SK-N-SH (cell line): Measurements from ENCODE around the gene STIM2. TPM values are rescaled to one million over a fixed set of nuclear protein-coding genes. Genes with fewer than 3 reads are reported as not detected.

Experiments used
- CTCF ChIA-PET: fragments of 300-600, 350-600 bp; formaldehyde crosslinking; extraction: SDS; loops from one replicate; lab custom pipeline; 2021; lab: Yijun Ruan, JAX
- POLR2A ChIA-PET: fragments of 350-600 bp; sonication (Branson Sonifier 250); formaldehyde crosslinking; extraction: SDS; loops from one replicate; lab custom pipeline; 2020; ENCODE audit warnings: antibody characterized with exemption, inconsistent platforms; lab: Yijun Ruan, JAX
- DNase-seq: peaks from one replicate; pipeline ENCODE4 v3.0.0; 2012
- H2AFZ ChIP-seq: fragments of 200-600 bp; sonication (generic); 2 replicates; pipeline ENCODE4 v1.8.1; 2016; ENCODE audit warnings: antibody characterized with exemption, mild to moderate bottlenecking, low read depth
- H3F3A ChIP-seq: fragments of 200-600 bp; sonication (generic); replicated peaks from 2 replicates; pipeline ENCODE3; 2016; ENCODE audit warnings: antibody characterized with exemption, mild to moderate bottlenecking; ENCODE audit not compliant: insufficient read depth
- H3K27ac ChIP-seq, 2 experiments: fragments of 200-500 bp in 1 of 2; fragments of 200-600 bp in 1 of 2; sonication (Bioruptor generic) in 1 of 2; sonication (generic), shearing (Covaris generic) in 1 of 2; 2 replicates each; pipeline versions ENCODE4 v1.5.1 to v1.6.1; 2014 to 2016; ENCODE audit warnings: low read depth in 2 of 2, inconsistent platforms in 1 of 2, low read length in 1 of 2, mild to moderate bottlenecking in 1 of 2, mixed read lengths in 1 of 2
- H3K27me3 ChIP-seq: fragments of 200-600 bp; sonication (generic), shearing (Covaris generic); 2 replicates; pipeline ENCODE4 v1.6.1; 2016; ENCODE audit warnings: mixed run types; ENCODE audit not compliant: insufficient read depth
- H3K36me3 ChIP-seq, 2 experiments: fragments of 200-500 bp in 1 of 2; fragments of 200-600 bp in 1 of 2; sonication (Bioruptor generic) in 1 of 2; sonication (generic) in 1 of 2; replicated peaks in 1 of 2; 2 replicates each; pipeline versions ENCODE3 to v1.5.1; 2014 to 2016; ENCODE audit warnings: low read length in 1 of 2, mild to moderate bottlenecking in 1 of 2; ENCODE audit not compliant: insufficient read depth in 2 of 2, control insufficient read depth in 1 of 2
- H3K4me1 ChIP-seq, 2 experiments: fragments of 200-500 bp in 1 of 2; fragments of 200-600 bp in 1 of 2; sonication (Bioruptor generic) in 1 of 2; sonication (generic), shearing (Covaris generic) in 1 of 2; 2 replicates each; pipeline versions ENCODE4 v1.5.1 to v1.6.1; 2014 to 2016; ENCODE audit warnings: low read depth in 1 of 2, low read length in 1 of 2, mixed run types in 1 of 2; ENCODE audit not compliant: insufficient read depth in 2 of 2, control insufficient read depth in 1 of 2
- H3K4me2 ChIP-seq: fragments of 200-600 bp; sonication (generic), shearing (Covaris generic); 2 replicates; pipeline ENCODE4 v1.6.1; 2017; ENCODE audit warnings: mixed run types
- H3K4me3 ChIP-seq, 2 experiments: fragments of 200-500 bp in 1 of 2; fragments of 200-600 bp in 1 of 2; sonication (Bioruptor generic) in 1 of 2; sonication (generic), shearing (Covaris generic) in 1 of 2; 2 replicates each; pipeline versions ENCODE4 v1.5.1 to v1.8.1; 2014 to 2016; ENCODE audit warnings: low read depth in 2 of 2, inconsistent platforms in 1 of 2, low read length in 1 of 2, mild to moderate bottlenecking in 1 of 2, mixed read lengths in 1 of 2, moderate library complexity in 1 of 2
- H3K79me2 ChIP-seq: fragments of 200-600 bp; sonication (generic); 2 replicates; pipeline ENCODE4 v1.8.1; 2017; ENCODE audit warnings: mild to moderate bottlenecking; ENCODE audit not compliant: insufficient read depth
- H3K9ac ChIP-seq: fragments of 200-600 bp; sonication (generic); 2 replicates; pipeline ENCODE4 v1.6.1; 2017; ENCODE audit warnings: mixed run types
- H3K9me2 ChIP-seq: fragments of 200-600 bp; sonication (generic); 2 replicates; pipeline ENCODE4 v1.6.1; 2017; ENCODE audit warnings: mixed run types
- H3K9me3 ChIP-seq: fragments of 200-600 bp; sonication (generic); 2 replicates; pipeline ENCODE4 v1.6.1; 2017; ENCODE audit warnings: mixed run types, mild to moderate bottlenecking, moderate library complexity
- H4K20me1 ChIP-seq: fragments of 200-600 bp; sonication (generic); 2 replicates; pipeline ENCODE4 v1.6.1; 2017; ENCODE audit warnings: mild to moderate bottlenecking, mixed run types; ENCODE audit not compliant: insufficient read depth
- CHD2 ChIP-seq: fragments of 150-350 bp; IDR thresholded peaks from 2 replicates; pipeline ENCODE4 v1.6.1; 2018; ENCODE audit warnings: low read length; ENCODE audit not compliant: partially characterized antibody
- ELF1 ChIP-seq: IDR thresholded peaks from 2 replicates; pipeline ENCODE4 v1.4.0; 2012
- EP300 ChIP-seq, 2 experiments: IDR thresholded peaks; 2 replicates each; pipeline versions ENCODE4 v1.4.0 to v1.6.1; 2012; ENCODE audit warnings: borderline replicate concordance in 1 of 2, low read depth in 1 of 2, low read length in 1 of 2
- FOSL2 ChIP-seq: IDR thresholded peaks from 2 replicates; pipeline ENCODE4 v1.4.0; 2012; ENCODE audit warnings: low read depth, mild to moderate bottlenecking, moderate library complexity, borderline replicate concordance
- FOXJ3 ChIP-seq: sonication (generic); formaldehyde crosslinking; IDR thresholded peaks from 2 replicates; pipeline ENCODE4 v1.5.1; 2020; ENCODE audit warnings: mild to moderate bottlenecking, missing genetic modification reagents
- GATA2 ChIP-seq: sonication (generic); formaldehyde crosslinking; IDR thresholded peaks from 2 replicates; pipeline ENCODE4 v1.5.0; 2020; ENCODE audit warnings: mild to moderate bottlenecking, missing genetic modification reagents
- JUND ChIP-seq: IDR thresholded peaks from 2 replicates; pipeline ENCODE4 v1.4.0; 2012
- MEF2A ChIP-seq: IDR thresholded peaks from 2 replicates; pipeline ENCODE4 v1.4.0; 2012; ENCODE audit warnings: low read depth, borderline replicate concordance
- MXI1 ChIP-seq: IDR thresholded peaks from 2 replicates; pipeline ENCODE4 v1.6.1; 2012; ENCODE audit warnings: mild to moderate bottlenecking, low read depth, low read length, improper control_type of control experiment
- NRF1 ChIP-seq: IDR thresholded peaks from 2 replicates; pipeline ENCODE4 v1.6.1; 2012; ENCODE audit warnings: low read depth, mild to moderate bottlenecking, low read length
- POLR2AphosphoS5 ChIP-seq: IDR thresholded peaks from 2 replicates; pipeline ENCODE4 v1.6.1; 2012; ENCODE audit warnings: low read depth, low read length
- RAD21 ChIP-seq: IDR thresholded peaks from 2 replicates; pipeline ENCODE4 v1.6.1; 2012; ENCODE audit warnings: mild to moderate bottlenecking, low read length
- RCOR1 ChIP-seq: fragments of 150-350 bp; IDR thresholded peaks from 2 replicates; pipeline ENCODE4 v1.6.1; 2017; ENCODE audit warnings: antibody characterized with exemption, low read length
- RXRA ChIP-seq: IDR thresholded peaks from 2 replicates; pipeline ENCODE4 v1.4.0; 2012; ENCODE audit warnings: low read depth, mild to moderate bottlenecking, borderline replicate concordance
- SIN3A ChIP-seq: IDR thresholded peaks from 2 replicates; pipeline ENCODE4 v1.6.1; 2012; ENCODE audit warnings: low read depth, mild to moderate bottlenecking, low read length, moderate library complexity, borderline replicate concordance
- TAF1 ChIP-seq: IDR thresholded peaks from 2 replicates; pipeline ENCODE4 v1.6.1; 2012; ENCODE audit warnings: low read depth, mild to moderate bottlenecking, low read length, moderate library complexity, borderline replicate concordance
- YY1 ChIP-seq: IDR thresholded peaks from 2 replicates; pipeline ENCODE4 v1.4.0; 2012; ENCODE audit warnings: low read depth, mild to moderate bottlenecking
- WGBS: methylation state at CpG from one replicate; pipeline ENCODE4 v1.1.6; 2017; ENCODE audit warnings: low lambda C conversion rate; 5-methylcytosine and 5-hydroxymethylcytosine counted together
- polyA plus RNA-seq, 3 experiments: library from polyadenylated mRNA; depleted of rRNA; stranded (reverse); fragments of >200 nt; gene quantifications; 2 replicates each; pipeline ENCODE4 v1.2.3, GENCODE V29; 2012
- TF ChIP-seq, protein P1 (sequence below): fragments of 150-350 bp; IDR thresholded peaks from 2 replicates; pipeline ENCODE4 v1.6.1; 2017; ENCODE audit warnings: antibody characterized with exemption, low read length, low read depth, borderline replicate concordance
- TF ChIP-seq, protein P2 (sequence below): fragments of 200-600 bp; sonication (generic); IDR thresholded peaks from 2 replicates; pipeline ENCODE4 v1.6.1; 2017; ENCODE audit warnings: antibody characterized with exemption, mild to moderate bottlenecking, moderate library complexity

The STIM2 gene
- polyA plus RNA-seq, 1 of the 3 experiments (the other 2 are of a cell fraction) = 14.7 TPM

DNA sequence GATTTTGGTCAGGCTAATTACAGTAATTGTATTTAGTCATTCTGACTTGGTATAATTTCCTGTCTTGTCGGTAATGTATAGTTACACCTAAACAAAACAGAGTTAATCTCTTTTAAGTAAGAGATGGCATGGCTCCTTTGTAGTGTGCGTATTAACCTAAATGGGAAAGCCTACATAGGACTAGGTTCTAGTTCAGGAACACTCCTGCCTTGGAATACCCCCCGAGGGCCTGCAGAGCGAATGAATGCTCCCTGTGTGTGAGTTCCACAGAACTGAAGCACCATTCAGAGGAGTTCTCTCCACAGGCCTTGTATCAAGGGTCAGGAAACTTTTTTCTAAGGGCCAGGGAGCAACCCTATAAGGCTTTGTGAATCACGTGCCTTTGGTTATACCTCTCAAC lies 44.9 kb upstream of the STIM2 start:
- H3K27ac ChIP-seq = no peak overlapping the region
- no peaks in the 10 kb centered on the region for H4K20me1 ChIP-seq
- DNase-seq = no peak
- H3K79me2 ChIP-seq = no peaks in the 10 kb centered on the region
- CTCF ChIA-PET = no interaction called here
- H2AFZ ChIP-seq = no peak overlapping the region
- H3F3A ChIP-seq = no peaks in the 10 kb centered on the region
- no peaks in the 10 kb centered on the region for H3K27me3 ChIP-seq
- no peaks in the 10 kb centered on the region for H3K4me1 ChIP-seq
- POLR2A ChIA-PET = no interaction called here
- no peak overlapping the region for H3K9ac ChIP-seq
- no peaks in the 10 kb centered on the region for H3K36me3 ChIP-seq
- no peaks in the 10 kb centered on the region for H3K9me3 ChIP-seq
- no peaks in the 10 kb centered on the region for H3K9me2 ChIP-seq
- H3K4me3 ChIP-seq = no peak overlapping the region
- H3K4me2 ChIP-seq = no peak overlapping the region
- WGBS = 88% methylated on average over 5 of the region's 5 CpGs
- TF ChIP-seq FOXJ3 (CRISPR knock-in tag) (no peak), MXI1 (no peak), TAF1 (no peak), EP300 (IDR thresholded peaks at IDR 0.05; ENCODE audit: borderline replicate concordance in 1 of 2, low read depth in 1 of 2, low read length in 1 of 2) (no peak), MEF2A (no peak), FOSL2 (no peak), NRF1 (no peak), RXRA (no peak), CHD2 (no peak), GATA2 (CRISPR knock-in tag) (no peak), JUND (no peak), RCOR1 (no peak), SIN3A (no peak), RAD21 (no peak)
- TF ChIP-seq, protein P1, sequence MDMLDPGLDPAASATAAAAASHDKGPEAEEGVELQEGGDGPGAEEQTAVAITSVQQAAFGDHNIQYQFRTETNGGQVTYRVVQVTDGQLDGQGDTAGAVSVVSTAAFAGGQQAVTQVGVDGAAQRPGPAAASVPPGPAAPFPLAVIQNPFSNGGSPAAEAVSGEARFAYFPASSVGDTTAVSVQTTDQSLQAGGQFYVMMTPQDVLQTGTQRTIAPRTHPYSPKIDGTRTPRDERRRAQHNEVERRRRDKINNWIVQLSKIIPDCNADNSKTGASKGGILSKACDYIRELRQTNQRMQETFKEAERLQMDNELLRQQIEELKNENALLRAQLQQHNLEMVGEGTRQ = no peak

DNA sequence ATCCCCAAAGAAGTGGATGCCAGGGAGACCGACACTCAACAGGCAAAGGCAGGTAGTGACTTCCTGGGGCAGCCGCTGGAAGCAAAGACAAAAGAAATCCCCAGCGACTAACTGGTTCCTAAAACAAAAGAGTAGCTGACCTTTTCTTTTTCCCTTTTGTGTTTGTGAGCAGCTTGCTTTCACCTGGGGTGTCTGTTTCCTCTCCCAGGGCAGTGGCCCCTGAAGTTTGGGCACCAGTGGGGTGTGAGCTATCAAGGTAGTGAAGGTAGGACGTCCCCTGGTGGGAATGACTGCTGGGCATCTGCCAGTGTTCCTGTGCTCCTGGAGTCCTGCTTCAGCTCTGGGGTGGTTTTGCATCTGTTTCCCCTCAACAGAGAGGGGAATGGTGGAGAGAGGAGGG lies 41.6 kb upstream of the STIM2 start:
- no peaks in the 10 kb centered on the region for H3K79me2 ChIP-seq

More for the DNA sequence above, 41.6 kb upstream of the STIM2 start:
- H3K4me1 ChIP-seq = no peaks in the 10 kb centered on the region
- H4K20me1 ChIP-seq = no peaks in the 10 kb centered on the region
- no peaks in the 10 kb centered on the region for H3F3A ChIP-seq
- no peaks in the 10 kb centered on the region for H3K9me2 ChIP-seq
- 100% methylated on average over 2 of the region's 4 CpGs for WGBS
- no peak for DNase-seq
- TF ChIP-seq, protein P2, sequence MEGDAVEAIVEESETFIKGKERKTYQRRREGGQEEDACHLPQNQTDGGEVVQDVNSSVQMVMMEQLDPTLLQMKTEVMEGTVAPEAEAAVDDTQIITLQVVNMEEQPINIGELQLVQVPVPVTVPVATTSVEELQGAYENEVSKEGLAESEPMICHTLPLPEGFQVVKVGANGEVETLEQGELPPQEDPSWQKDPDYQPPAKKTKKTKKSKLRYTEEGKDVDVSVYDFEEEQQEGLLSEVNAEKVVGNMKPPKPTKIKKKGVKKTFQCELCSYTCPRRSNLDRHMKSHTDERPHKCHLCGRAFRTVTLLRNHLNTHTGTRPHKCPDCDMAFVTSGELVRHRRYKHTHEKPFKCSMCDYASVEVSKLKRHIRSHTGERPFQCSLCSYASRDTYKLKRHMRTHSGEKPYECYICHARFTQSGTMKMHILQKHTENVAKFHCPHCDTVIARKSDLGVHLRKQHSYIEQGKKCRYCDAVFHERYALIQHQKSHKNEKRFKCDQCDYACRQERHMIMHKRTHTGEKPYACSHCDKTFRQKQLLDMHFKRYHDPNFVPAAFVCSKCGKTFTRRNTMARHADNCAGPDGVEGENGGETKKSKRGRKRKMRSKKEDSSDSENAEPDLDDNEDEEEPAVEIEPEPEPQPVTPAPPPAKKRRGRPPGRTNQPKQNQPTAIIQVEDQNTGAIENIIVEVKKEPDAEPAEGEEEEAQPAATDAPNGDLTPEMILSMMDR = no peak
- TF ChIP-seq POLR2AphosphoS5 (no peak), CHD2 (no peak), ELF1 (no peak), YY1 (no peak)
- ChIA-PET POLR2A (no interaction called here), CTCF (interaction anchor here (0.8 kb wide), 1 partner anchor 81 kb away, joined by 3 read pairs; no protein-coding TSS in a partner anchor)
- no peaks in the 10 kb centered on the region for H3K9me3 ChIP-seq
- no peaks in the 10 kb centered on the region for H3K36me3 ChIP-seq
- no peaks in the 10 kb centered on the region for H3K27me3 ChIP-seq
- H3K9ac ChIP-seq = no peak overlapping the region
- H3K27ac ChIP-seq = no peak overlapping the region
- H3K4me3 ChIP-seq = no peak overlapping the region
- no peak overlapping the region for H2AFZ ChIP-seq
- H3K4me2 ChIP-seq = no peak overlapping the region
